ENCODE measurements around the gene FRZB.

DNA sequence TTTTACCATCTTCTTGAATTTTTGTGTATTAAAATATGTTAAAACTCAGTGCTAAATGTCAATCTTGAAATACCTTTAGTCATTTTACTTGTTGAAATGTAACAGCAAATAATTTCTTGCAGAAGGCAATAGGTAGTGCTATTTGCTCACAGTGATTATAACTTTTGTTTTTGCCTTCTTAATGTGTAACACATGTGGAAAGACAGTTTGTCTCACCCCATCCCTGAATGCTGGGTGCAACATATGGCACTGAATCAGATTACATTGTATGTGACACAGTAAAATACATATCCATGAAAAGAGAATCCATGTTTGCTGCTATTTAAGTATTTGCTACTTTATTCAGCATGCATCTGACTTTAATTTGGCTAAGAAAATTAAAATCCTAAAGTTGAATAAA, 35.3 kb downstream of the FRZB start:
- TF ChIP-seq SUZ12 (IDR thresholded peaks at IDR 0.05; ENCODE audit: low read depth, low read length) (no peak), ASH2L (IDR thresholded peaks at IDR 0.05; ENCODE audit: insufficient read length, low read depth, low read length) (no peak), MLX (CRISPR knock-in tag; IDR thresholded peaks at IDR 0.05) (no peak), FOXM1 (CRISPR knock-in tag; IDR thresholded peaks at IDR 0.05) (no peak), CREB3 (CRISPR knock-in tag; IDR thresholded peaks at IDR 0.05) (no peak), SNRNP70 (IDR thresholded peaks at IDR 0.05; ENCODE audit: low read depth, low read length) (no peak)
- TF ChIP-seq, protein P1, sequence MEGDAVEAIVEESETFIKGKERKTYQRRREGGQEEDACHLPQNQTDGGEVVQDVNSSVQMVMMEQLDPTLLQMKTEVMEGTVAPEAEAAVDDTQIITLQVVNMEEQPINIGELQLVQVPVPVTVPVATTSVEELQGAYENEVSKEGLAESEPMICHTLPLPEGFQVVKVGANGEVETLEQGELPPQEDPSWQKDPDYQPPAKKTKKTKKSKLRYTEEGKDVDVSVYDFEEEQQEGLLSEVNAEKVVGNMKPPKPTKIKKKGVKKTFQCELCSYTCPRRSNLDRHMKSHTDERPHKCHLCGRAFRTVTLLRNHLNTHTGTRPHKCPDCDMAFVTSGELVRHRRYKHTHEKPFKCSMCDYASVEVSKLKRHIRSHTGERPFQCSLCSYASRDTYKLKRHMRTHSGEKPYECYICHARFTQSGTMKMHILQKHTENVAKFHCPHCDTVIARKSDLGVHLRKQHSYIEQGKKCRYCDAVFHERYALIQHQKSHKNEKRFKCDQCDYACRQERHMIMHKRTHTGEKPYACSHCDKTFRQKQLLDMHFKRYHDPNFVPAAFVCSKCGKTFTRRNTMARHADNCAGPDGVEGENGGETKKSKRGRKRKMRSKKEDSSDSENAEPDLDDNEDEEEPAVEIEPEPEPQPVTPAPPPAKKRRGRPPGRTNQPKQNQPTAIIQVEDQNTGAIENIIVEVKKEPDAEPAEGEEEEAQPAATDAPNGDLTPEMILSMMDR (CRISPR knock-in tag; IDR thresholded peaks at IDR 0.05) = no peak
- TF ChIP-seq, protein P2, sequence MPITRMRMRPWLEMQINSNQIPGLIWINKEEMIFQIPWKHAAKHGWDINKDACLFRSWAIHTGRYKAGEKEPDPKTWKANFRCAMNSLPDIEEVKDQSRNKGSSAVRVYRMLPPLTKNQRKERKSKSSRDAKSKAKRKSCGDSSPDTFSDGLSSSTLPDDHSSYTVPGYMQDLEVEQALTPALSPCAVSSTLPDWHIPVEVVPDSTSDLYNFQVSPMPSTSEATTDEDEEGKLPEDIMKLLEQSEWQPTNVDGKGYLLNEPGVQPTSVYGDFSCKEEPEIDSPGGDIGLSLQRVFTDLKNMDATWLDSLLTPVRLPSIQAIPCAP (CRISPR knock-in tag; IDR thresholded peaks at IDR 0.05; ENCODE audit: low read depth) = no peak

All from HepG2 (cell line).